Panc1 (cell line): ENCODE data around the gene PER3. TPM values are rescaled to one million over a fixed set of nuclear protein-coding genes. Genes with fewer than 3 reads are reported as not detected.

ENCODE experiments used
- ATAC-seq: fragments of 200-7000 bp; cut with Tn5 transposase; 2 replicates; pipeline ENCODE4 v1.9.1; 2020; ENCODE audit warnings: mild to moderate bottlenecking, moderate library complexity
- BruUV-seq: library from RNA; stranded (reverse); fragments of 400-500 nt; replicated peaks from 2 replicates; lab custom pipeline; 2021; lab: Mats Ljungman, UMichigan
- CTCF ChIA-PET: fragments of 300-600 bp; sonication (Branson Sonifier 250); formaldehyde crosslinking; loops from one replicate; lab custom pipeline; 2022; ENCODE audit warnings: antibody characterized with exemption; lab: Charles Lee
- POLR2A ChIA-PET: fragments of 300-600 bp; sonication (Branson Sonifier 250); formaldehyde crosslinking; loops from one replicate; lab custom pipeline; 2022; ENCODE audit warnings: antibody characterized with exemption; lab: Charles Lee
- DNase-seq: peaks from one replicate; pipeline ENCODE4 v3.0.0-alpha.2; 2010; ENCODE audit warnings: low read depth, low spot score
- H3K27ac ChIP-seq: 2 replicates; pipeline ENCODE4 v1.5.1; 2011; ENCODE audit warnings: mild to moderate bottlenecking, low read length, inconsistent platforms
- H3K27me3 ChIP-seq: fragments of 200-500 bp; sonication (Bioruptor generic); 2 replicates; pipeline ENCODE4 v1.6.0; 2014; ENCODE audit warnings: low read length, inconsistent platforms; ENCODE audit not compliant: control insufficient read depth, insufficient read depth
- H3K36me3 ChIP-seq: fragments of 200-500 bp; sonication (Bioruptor generic); 2 replicates; pipeline ENCODE4 v1.5.1; 2014; ENCODE audit warnings: inconsistent platforms, mild to moderate bottlenecking, low read length, moderate library complexity; ENCODE audit not compliant: control insufficient read depth, insufficient read depth
- H3K4me1 ChIP-seq: 2 replicates; pipeline ENCODE4 v1.5.1; 2011; ENCODE audit warnings: inconsistent platforms, mild to moderate bottlenecking, low read length, moderate library complexity; ENCODE audit not compliant: control insufficient read depth, insufficient read depth
- H3K4me3 ChIP-seq, 2 experiments: 2 replicates each; pipeline ENCODE4 v1.5.1; 2011 to 2012; ENCODE audit warnings: low read depth in 2 of 2, low read length in 2 of 2, mild to moderate bottlenecking in 2 of 2, inconsistent platforms in 1 of 2, moderate library complexity in 1 of 2
- H3K9me3 ChIP-seq: fragments of 200-500 bp; sonication (Bioruptor generic); 2 replicates; pipeline ENCODE4 v1.5.1; 2014; ENCODE audit warnings: low read depth, mild to moderate bottlenecking, inconsistent platforms, low read length, moderate library complexity; ENCODE audit not compliant: control insufficient read depth, insufficient read depth
- CTCF ChIP-seq: fragments of 450-650 bp; IDR thresholded peaks from 2 replicates; pipeline ENCODE4 v1.5.1; 2017; ENCODE audit warnings: mild to moderate bottlenecking
- POLR2AphosphoS5 ChIP-seq: IDR thresholded peaks from 2 replicates; pipeline ENCODE4 v1.6.1; 2012; ENCODE audit warnings: mild to moderate bottlenecking, low read depth, low read length, moderate library complexity
- REST ChIP-seq, 2 experiments: IDR thresholded peaks; 2 replicates each; pipeline ENCODE4 v1.6.1; 2011 to 2012; ENCODE audit warnings: low read depth in 2 of 2, control low read depth in 1 of 2, low read length in 1 of 2, mild to moderate bottlenecking in 1 of 2, moderate library complexity in 1 of 2; ENCODE audit not compliant: insufficient read depth in 1 of 2
- SIN3A ChIP-seq: IDR thresholded peaks from 2 replicates; pipeline ENCODE4 v1.6.1; 2012; ENCODE audit warnings: low read depth, mild to moderate bottlenecking, low read length, moderate library complexity, borderline replicate concordance; ENCODE audit not compliant: insufficient read depth
- TCF7L2 ChIP-seq: IDR thresholded peaks from 2 replicates; pipeline ENCODE4 v1.6.1; 2011; ENCODE audit warnings: mild to moderate bottlenecking, low read depth, low read length, inconsistent platforms
- in situ Hi-C: cut with HindIII; loops from 2 replicates; pipeline ENCODE4 v1.10.0; 2016; ENCODE audit warnings: low sequenced_read_pairs, low pct_unique_long_range_greater_than_20kb
- intact Hi-C: fragments of 100-400 bp; cut with micrococcal nuclease; formaldehyde crosslinking; loops from one replicate; pipeline ENCODE4 v1.10.0; 2022; ENCODE audit not compliant: unreplicated experiment
- total RNA-seq: library from RNA; stranded (reverse); gene quantifications from one replicate; pipeline ENCODE4 v1.2.1, GENCODE V29; 2021; ENCODE audit not compliant: unreplicated experiment

PER3 gene
- total RNA-seq, 1 experiment from 2014 or later: 17.0 TPM

DNA sequence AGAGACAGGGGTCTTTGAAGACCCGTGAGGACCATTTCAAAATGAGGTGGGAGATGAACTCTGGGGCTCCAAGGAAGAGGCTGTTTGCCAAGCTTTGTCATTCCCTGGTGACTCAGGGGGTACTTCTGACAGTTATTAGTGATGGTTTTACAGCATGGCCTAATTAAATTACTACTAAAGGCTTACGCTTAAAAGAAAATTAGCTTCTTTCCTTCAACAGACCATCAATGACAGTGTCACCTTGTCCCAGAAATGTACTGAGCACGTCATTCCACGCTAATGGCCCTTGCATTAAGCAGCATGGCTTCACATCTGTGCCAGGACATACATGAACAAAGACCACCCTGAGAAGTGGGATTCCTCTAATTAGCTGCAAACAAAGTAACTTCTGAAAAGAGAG, 73.9 kb downstream of the PER3 start:
- H3K27me3 ChIP-seq: no peaks in the 10 kb centered on the region
- H3K9me3 ChIP-seq: no peaks in the 10 kb centered on the region
- ChIA-PET POLR2A (no interaction called here), CTCF (interaction anchor here (0.6 kb wide), 1 partner anchor 40 kb away, joined by 5 read pairs; no protein-coding TSS in a partner anchor)
- H3K36me3 ChIP-seq: no peaks in the 10 kb centered on the region
- no peak for TF ChIP-seq TCF7L2
- TF ChIP-seq POLR2AphosphoS5: no peak
- no peak for TF ChIP-seq REST (IDR thresholded peaks at IDR 0.05; ENCODE audit: insufficient read depth in 1 of 2, low read depth in 2 of 2, low read length in 1 of 2)
- TF ChIP-seq SIN3A: no peak
- no peak for TF ChIP-seq CTCF
- ATAC-seq (no peak), DNase-seq (no peak)
- no TSS peak for BruUV-seq
- intact Hi-C loops: no loop called here
- no peaks in the 10 kb centered on the region for H3K4me1 ChIP-seq
- H3K27ac ChIP-seq: no peak overlapping the region
- H3K4me3 ChIP-seq: no peak overlapping the region
- in situ Hi-C loops: no loop called here

- BruUV-seq: no TSS peak
- ATAC-seq (no peak), DNase-seq (no peak)
- Histone ChIP-seq H3K4me1 (no peaks in the 10 kb centered on the region), H3K4me3 (no peak overlapping the region), H3K27ac (no peak overlapping the region), H3K36me3 (no peaks in the 10 kb centered on the region), H3K9me3 (no peaks in the 10 kb centered on the region), H3K27me3 (no peaks in the 10 kb centered on the region)
- in situ Hi-C loops: no loop called here
- POLR2A ChIA-PET: no interaction called here
- no peak for TF ChIP-seq CTCF
- no peak for TF ChIP-seq SIN3A
- TF ChIP-seq REST (IDR thresholded peaks at IDR 0.05; ENCODE audit: insufficient read depth in 1 of 2, low read depth in 2 of 2, low read length in 1 of 2): no peak
- no peak for TF ChIP-seq POLR2AphosphoS5
- no peak for TF ChIP-seq TCF7L2
- CTCF ChIA-PET: no interaction called here
- intact Hi-C loops: no loop called here
These were observed 75.3 kb downstream of the PER3 start for GRCh38 chr1:7859406-7859805.
